Upper lobe of left lung (tissue), 4 donors: Measurements from ENCODE around the gene CDH13.

Source experiments
- CTCF ChIP-seq, 6 experiments: fragments of 450-650 bp in 4 of 6; fragments of 200-600 bp in 2 of 6; sonication (generic) in 2 of 6; IDR thresholded peaks; one replicate each; pipeline ENCODE4 v1.5.1; 2016 to 2019; ENCODE audit warnings: antibody characterized with exemption in 6 of 6
- EP300 ChIP-seq, 4 donors: sonication (generic); formaldehyde crosslinking; IDR thresholded peaks; one replicate each; pipeline ENCODE4 v1.5.1; 2017; ENCODE audit warnings: antibody characterized with exemption in 4 of 4, control low read depth in 2 of 4
- POLR2A ChIP-seq, 4 donors: fragments of 450-650 bp; IDR thresholded peaks; one replicate each; pipeline ENCODE4 v1.5.1; 2016 to 2017; ENCODE audit warnings: antibody characterized with exemption in 4 of 4, mild to moderate bottlenecking in 2 of 4

DNA sequence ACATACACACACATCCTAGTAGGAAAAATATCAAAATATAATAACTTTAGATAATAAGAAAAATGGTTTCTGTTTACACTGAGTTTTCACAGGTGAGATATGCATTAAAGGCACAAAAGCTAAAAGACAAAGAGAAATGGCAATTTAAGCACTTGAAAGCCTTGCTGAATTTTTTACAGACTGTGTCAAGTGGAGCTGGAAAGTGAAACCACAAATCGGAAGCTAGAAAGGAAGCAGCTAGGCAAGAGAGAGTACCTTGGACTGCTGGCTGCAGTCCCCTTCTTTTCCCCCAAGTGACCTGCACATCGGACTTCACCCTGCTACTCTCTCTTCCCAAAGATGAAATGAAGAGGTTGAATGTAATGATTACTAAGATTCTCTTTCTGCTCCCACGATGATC is 135.1 kb downstream of the CDH13 start:
- TF ChIP-seq CTCF (IDR thresholded peaks at IDR 0.05) (no peak), EP300 (IDR thresholded peaks at IDR 0.05) (no peak), POLR2A (IDR thresholded peaks at IDR 0.05) (no peak)
